Cardiac muscle cell (in vitro differentiated cells and primary cell): ENCODE data around the gene NUP155. TPM values are rescaled to one million over a fixed set of nuclear protein-coding genes. Genes with fewer than 3 reads are reported as not detected.
A peak's percentile ranks its signal among the peaks of the same experiment; 100 is the strongest.

ENCODE experiments used
- DNase-seq, 2 donors: peaks; one replicate each; pipeline versions ENCODE4 v3.0.0 to v3.0.0-alpha.2; 2010 to 2017; ENCODE audit warnings: low read depth in 1 of 2, low spot score in 1 of 2
- H3K27ac ChIP-seq: fragments of 200-600 bp; sonication (generic); 2 replicates; pipeline ENCODE4 v1.5.1; 2016
- H3K27me3 ChIP-seq: fragments of 200-600 bp; sonication (generic); 2 replicates; pipeline ENCODE4 v1.6.0; 2016; ENCODE audit warnings: control low read depth
- H3K36me3 ChIP-seq: fragments of 200-600 bp; sonication (generic); 2 replicates; pipeline ENCODE4 v1.5.1; 2016; ENCODE audit warnings: control low read depth
- H3K4me1 ChIP-seq: fragments of 200-600 bp; sonication (generic); 2 replicates; pipeline ENCODE4 v1.8.1; 2017; ENCODE audit warnings: low read depth, mild to moderate bottlenecking, mixed run types
- H3K4me3 ChIP-seq: fragments of 200-600 bp; sonication (generic); 2 replicates; pipeline ENCODE4 v1.5.1; 2016; ENCODE audit warnings: mild to moderate bottlenecking
- H3K9me3 ChIP-seq: fragments of 200-600 bp; sonication (generic); 2 replicates; pipeline ENCODE4 v1.5.1; 2017; ENCODE audit warnings: low read depth, mild to moderate bottlenecking, control low read depth
- CTCF ChIP-seq: IDR thresholded peaks from 2 replicates; pipeline ENCODE4 v1.5.1; 2012; ENCODE audit warnings: low read depth, mild to moderate bottlenecking, low read length
- polyA plus RNA-seq: library from polyadenylated mRNA; unstranded; fragments of >200 nt; fragmentation: Nextera tagmentation; extraction: Ambion mirVana; gene quantifications from 2 replicates; pipeline ENCODE4 v1.2.1, GENCODE V29; 2016
- total RNA-seq: library from RNA; depleted of rRNA; stranded (reverse); fragments of >200 nt; gene quantifications from 2 replicates; pipeline ENCODE4 v1.2.3, GENCODE V29; 2016

NUP155 gene
- total and polyA plus RNA-seq, 2 experiments from 2014 or later, result 6.1 to 26.4 TPM

GRCh38 chr5:37255774-37256358, 115.0 kb downstream of the NUP155 start:
- no peak for DNase-seq
- H3K27ac ChIP-seq, result no peak overlapping the region
- H3K9me3 ChIP-seq, result no peaks in the 10 kb centered on the region
- TF ChIP-seq CTCF, result no peak
- H3K4me1 ChIP-seq, result no peaks in the 10 kb centered on the region
- H3K27me3 ChIP-seq, result no peaks in the 10 kb centered on the region
- H3K36me3 ChIP-seq, result no peaks in the 10 kb centered on the region
- H3K4me3 ChIP-seq, result no peak overlapping the region

- Histone ChIP-seq H3K4me1 (no peaks in the 10 kb centered on the region), H3K27me3 (no peaks in the 10 kb centered on the region), H3K9me3 (no peaks in the 10 kb centered on the region), H3K27ac (no peak overlapping the region), H3K4me3 (no peak overlapping the region), H3K36me3 (no peaks in the 10 kb centered on the region)
- TF ChIP-seq CTCF, result no peak
- DNase-seq, result no peak
These were observed 116.3 kb downstream of the NUP155 start for GRCh38 chr5:37254581-37254980.

- Histone ChIP-seq H3K27me3 (no peaks in the 10 kb centered on the region), H3K4me1 (peaks cover 4% of the 10 kb centered on the region), H3K4me3 (no peak overlapping the region), H3K9me3 (no peaks in the 10 kb centered on the region), H3K27ac (no peak overlapping the region), H3K36me3 (no peaks in the 10 kb centered on the region)
- TF ChIP-seq CTCF, result no peak
- no peak for DNase-seq
These were observed 119.2 kb downstream of the NUP155 start for GRCh38 chr5:37251665-37252064.

- Histone ChIP-seq H3K27me3 (no peaks in the 10 kb centered on the region), H3K27ac (peak overlapping the region; percentile 95), H3K4me3 (peak overlapping the region; percentile 58), H3K9me3 (no peaks in the 10 kb centered on the region), H3K36me3 (no peaks in the 10 kb centered on the region), H3K4me1 (peaks cover 4% of the 10 kb centered on the region)
- no peak for TF ChIP-seq CTCF
- no peak for DNase-seq
These were observed 121.1 kb downstream of the NUP155 start for GRCh38 chr5:37249815-37250164.

GRCh38 chr5:37248970-37249814, 121.7 kb downstream of the NUP155 start, which contains the start of gene CPLANE1:
Gene CPLANE1 (minus strand): TSS chr5:37249376. CDS start chr5:37247698, 1,678 bp downstream.
- Histone ChIP-seq H3K27me3 (no peaks in the 10 kb centered on the region), H3K9me3 (no peaks in the 10 kb centered on the region), H3K4me3 (peak within 1 kb of the TSS; percentile 58), H3K4me1 (peaks cover 4% of the 10 kb centered on the region), H3K27ac (peak within 1 kb of the TSS; percentile 95), H3K36me3 (no peaks in the 10 kb centered on the region)
- peak; percentile 92 to 96 for DNase-seq
- TF ChIP-seq CTCF, result peak; percentile 9
